GM19240 (cell line): ENCODE results near the gene KIRREL3.

Source experiments
- DNase-seq: peaks from one replicate; pipeline ENCODE4 v3.0.0; 2011; ENCODE audit warnings: low spot score; ENCODE audit not compliant: insufficient read length

Gene KIRREL3

DNA sequence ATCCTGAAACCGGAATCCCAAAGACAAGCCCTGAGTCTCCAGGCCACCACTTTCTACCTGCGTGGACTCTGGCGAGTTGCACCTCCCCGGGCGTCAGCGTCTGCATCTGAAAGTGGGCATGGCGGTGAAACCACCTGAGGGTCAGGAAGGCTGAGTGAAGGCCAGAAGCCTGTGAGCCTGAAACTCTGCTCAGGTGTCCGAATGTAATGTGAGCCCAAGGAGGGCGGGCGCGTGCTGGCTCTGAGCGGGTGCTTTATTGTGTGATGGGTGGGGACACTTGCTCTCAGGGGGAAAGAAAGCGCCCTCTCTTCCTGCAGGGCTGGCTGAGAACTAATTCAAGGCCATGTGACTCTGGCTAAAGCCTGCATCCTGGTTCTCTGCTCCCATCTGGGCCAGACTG lies 509.5 kb downstream of the KIRREL3 start:
- no peak for DNase-seq

- DNase-seq = no peak
Observed at GRCh38 chr11:126489836-126490660, 510.5 kb downstream of the KIRREL3 start.

DNA sequence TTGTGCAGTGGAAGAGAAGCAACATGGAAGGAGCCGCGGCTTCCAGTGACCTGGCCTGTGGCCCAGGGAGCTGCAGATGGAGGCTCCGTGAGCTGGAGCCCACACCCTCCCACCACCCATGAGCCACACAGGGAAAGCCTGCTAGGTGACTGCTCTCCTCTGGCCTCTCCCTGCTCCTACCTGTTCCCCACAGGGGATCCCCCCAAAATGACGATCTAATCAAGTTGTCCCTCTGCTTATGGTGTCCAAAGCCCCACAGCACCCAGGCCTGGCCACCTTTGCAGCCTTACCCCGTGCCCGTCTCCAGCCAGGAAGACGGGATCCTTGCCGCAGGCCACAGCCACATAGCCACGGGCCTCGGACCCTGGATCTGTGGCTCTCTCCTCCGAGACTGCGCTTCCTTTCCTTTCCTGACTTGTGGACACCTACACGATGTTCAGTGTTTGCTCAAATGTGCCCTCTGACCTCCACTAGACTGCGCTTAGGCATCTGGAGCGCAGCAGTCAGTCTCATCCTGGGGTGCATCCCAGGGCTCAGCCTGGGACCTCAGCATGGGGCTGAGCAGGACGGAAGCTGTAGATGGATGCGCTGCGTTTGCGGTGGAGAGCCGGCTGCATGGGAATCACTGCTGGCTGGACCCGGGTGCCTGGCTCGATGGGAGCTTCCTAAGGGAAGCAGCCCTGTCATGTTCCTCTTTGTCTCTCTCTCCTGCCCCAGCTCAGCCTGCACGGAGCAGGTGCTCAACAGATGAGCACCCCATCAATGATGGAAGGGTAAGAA lies 511.8 kb downstream of the KIRREL3 start:
- DNase-seq = no peak

DNA sequence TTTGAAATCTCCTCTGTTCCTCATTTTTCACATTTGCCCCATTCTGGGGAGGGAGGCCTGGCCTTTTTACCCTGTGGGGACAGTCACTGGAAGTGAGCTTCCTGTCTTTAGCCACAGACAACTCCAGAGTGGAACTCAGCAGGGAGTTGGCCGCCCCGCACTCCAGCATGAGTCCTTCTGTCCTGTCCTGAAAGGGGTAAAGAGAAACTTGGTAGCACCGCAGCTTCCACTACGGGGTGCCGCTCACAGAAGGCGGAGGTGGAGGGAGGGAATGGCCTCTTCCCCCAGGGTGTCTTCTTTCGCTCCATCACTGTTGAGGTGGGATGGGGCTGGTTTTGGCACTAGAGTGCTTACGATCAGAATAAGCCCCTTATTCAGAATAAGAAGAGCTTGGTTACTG lies 512.9 kb downstream of the KIRREL3 start:
- DNase-seq = no peak

GRCh38 chr11:126485986-126486635 lies 514.5 kb downstream of the KIRREL3 start:
- DNase-seq = no peak

GRCh38 chr11:126485021-126485792 lies 515.4 kb downstream of the KIRREL3 start:
- DNase-seq = no peak

DNA sequence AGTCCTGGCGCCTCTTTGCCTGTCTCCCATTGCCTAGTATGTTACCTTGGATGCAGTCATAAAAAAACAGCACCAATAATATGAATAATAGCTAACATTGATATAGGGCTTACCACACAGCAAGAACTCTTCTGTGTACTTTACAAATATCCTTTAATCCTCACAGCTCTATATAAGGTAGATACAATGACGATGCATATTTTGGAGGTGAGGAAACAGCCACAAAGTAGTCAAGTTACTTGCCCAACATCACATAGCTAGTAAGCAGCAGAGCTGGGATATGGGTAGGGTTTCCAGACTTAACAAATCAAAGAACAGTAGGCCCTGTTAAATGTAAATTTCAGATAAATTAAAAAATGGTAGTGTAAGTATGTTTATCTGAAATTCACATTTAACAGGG lies 516.3 kb downstream of the KIRREL3 start:
- no peak for DNase-seq

GRCh38 chr11:126483621-126484195 lies 516.9 kb downstream of the KIRREL3 start:
- DNase-seq = no peak

DNA sequence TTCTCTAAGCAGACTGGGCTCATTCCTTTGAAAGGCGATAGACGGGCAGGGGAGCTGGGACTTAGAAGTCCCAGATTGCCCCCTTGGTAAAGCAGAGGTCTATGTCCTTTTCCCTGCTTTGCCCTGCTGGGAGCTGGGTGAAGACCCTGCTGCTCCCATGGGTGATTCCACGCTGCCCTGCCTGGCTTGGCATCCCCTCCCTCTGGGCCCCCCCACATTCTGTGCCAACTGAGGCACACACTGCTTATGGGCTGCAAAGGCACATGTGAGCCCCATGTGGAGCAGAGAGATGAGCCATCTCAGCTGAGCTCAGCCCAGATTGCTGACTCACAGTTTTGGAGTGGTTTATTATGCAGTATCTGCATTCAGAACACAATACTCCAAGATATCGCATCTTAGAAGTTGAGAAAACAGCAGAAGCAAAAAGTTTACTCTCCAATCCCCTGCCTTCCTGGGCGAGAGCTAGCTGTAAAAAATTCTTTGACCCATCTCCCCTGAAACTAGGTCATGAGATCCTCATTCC lies 517.9 kb downstream of the KIRREL3 start:
- DNase-seq = no peak

- no peak for DNase-seq
Observed at GRCh38 chr11:126481303-126481680, 519.3 kb downstream of the KIRREL3 start.

DNA sequence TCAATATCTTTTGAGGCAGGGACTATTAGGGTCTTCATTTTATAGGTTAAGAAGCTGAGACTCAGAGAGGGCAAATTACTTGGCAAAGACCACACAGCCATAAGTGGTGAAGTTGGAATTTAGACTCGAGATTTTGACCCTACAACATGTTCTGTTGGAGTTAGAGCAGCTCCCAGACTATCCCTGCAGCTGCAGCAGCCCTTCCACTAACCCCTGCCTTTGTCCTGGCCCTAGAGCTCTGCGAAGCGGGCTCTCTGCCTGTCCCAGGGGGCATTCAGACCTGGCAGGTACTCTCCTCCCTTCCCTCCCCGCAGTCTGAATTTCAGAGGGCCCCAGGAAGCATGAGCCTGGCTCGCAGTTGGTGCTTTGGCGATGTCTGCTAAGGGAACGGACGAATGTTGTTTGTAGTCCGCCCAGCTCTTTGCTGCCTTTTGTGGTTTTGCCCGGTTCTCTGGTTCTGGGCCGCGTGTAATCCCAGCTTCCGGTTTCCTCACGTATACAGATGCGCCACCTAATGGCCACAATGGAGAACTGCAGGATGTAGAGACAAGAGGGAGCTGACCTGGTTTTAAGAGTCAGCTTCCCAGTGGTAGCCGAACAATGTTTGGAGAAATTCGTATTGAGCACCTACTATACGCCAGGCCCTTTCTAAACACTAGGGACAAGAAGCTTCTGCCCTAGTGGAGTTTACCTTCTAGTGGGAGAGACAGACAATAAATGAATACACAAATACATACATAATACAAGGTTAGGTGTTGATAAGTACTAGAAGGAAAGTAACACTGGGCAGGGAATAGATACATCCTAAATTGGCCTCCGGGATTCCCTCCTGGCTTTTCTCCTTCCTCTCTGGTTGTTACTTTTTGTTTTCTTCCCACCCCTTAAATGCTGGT lies 519.9 kb downstream of the KIRREL3 start:
- DNase-seq = peak; percentile 89

GRCh38 chr11:126480015-126480409 lies 520.6 kb downstream of the KIRREL3 start:
- no peak for DNase-seq

- DNase-seq = no peak
Observed at GRCh38 chr11:126479178-126479930, 521.2 kb downstream of the KIRREL3 start.

- DNase-seq = no peak
Observed at GRCh38 chr11:126478466-126478865, 522.1 kb downstream of the KIRREL3 start.

GRCh38 chr11:126477535-126478305 lies 522.9 kb downstream of the KIRREL3 start:
- no peak for DNase-seq

DNA sequence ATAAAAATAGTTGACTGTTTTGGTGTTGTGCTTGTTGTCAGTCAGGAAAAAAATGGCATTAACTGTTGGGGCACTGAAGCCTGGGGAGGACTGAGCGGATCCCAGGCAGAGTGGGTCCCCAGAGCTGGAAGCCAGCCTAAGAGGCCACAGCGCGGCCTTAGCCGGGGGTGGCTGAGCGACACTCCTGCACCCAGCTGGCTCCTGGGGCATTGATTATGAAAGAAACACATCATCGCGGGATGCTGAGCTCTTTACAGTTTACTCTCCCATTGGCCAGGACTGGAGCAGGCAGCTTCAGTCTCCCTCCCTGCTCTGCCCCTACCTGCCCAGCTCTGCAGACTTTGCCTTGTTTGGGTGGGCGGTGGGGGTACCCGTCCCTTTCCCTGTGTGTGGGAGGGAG lies 523.6 kb downstream of the KIRREL3 start:
- no peak for DNase-seq

DNA sequence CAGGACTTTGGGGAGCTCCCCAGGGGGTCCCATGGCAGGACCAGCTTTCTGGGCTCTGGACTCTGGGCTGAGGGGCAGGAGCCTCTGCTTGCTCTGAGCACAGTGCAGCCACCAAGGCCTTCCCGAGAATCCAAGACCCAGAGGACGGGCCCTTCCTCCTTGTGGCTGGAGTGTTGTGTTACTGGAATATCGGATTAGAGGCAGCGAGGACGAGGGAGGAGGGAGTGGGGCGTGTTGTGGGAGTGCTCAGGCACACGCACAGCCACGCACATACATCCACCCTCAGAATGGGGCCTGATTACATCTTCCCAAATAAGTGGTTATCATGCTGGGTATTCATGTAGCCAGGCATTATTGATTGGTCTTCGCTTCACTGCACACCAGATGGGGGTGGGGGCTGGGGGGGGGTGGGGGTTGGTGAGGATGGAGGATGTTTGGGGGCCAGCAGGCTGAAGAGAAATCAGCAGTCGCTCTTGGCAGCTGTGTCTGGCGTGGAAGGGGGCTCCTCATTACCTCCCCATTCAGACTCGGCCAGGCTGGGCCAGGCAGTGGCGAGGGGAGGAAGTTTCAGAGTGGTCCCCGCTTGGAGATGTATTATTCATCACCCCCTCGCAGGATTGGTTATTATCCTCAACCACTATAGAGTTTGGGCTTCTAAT lies 524.2 kb downstream of the KIRREL3 start:
- DNase-seq = no peak
